Cardiac muscle cell (in vitro differentiated cells and primary cell): ENCODE data around the gene THBS2. TPM values are rescaled to one million over a fixed set of nuclear protein-coding genes. Genes with fewer than 3 reads are reported as not detected.

Experiments used
- DNase-seq, 2 donors: peaks; one replicate each; pipeline versions ENCODE4 v3.0.0 to v3.0.0-alpha.2; 2010 to 2017; ENCODE audit warnings: low read depth in 1 of 2, low spot score in 1 of 2
- H3K27ac ChIP-seq: fragments of 200-600 bp; sonication (generic); 2 replicates; pipeline ENCODE4 v1.5.1; 2016
- H3K27me3 ChIP-seq: fragments of 200-600 bp; sonication (generic); 2 replicates; pipeline ENCODE4 v1.6.0; 2016; ENCODE audit warnings: control low read depth
- H3K36me3 ChIP-seq: fragments of 200-600 bp; sonication (generic); 2 replicates; pipeline ENCODE4 v1.5.1; 2016; ENCODE audit warnings: control low read depth
- H3K4me1 ChIP-seq: fragments of 200-600 bp; sonication (generic); 2 replicates; pipeline ENCODE4 v1.8.1; 2017; ENCODE audit warnings: low read depth, mild to moderate bottlenecking, mixed run types
- H3K4me3 ChIP-seq: fragments of 200-600 bp; sonication (generic); 2 replicates; pipeline ENCODE4 v1.5.1; 2016; ENCODE audit warnings: mild to moderate bottlenecking
- H3K9me3 ChIP-seq: fragments of 200-600 bp; sonication (generic); 2 replicates; pipeline ENCODE4 v1.5.1; 2017; ENCODE audit warnings: low read depth, mild to moderate bottlenecking, control low read depth
- polyA plus RNA-seq: library from polyadenylated mRNA; unstranded; fragments of >200 nt; fragmentation: Nextera tagmentation; extraction: Ambion mirVana; gene quantifications from 2 replicates; pipeline ENCODE4 v1.2.1, GENCODE V29; 2016
- total RNA-seq: library from RNA; depleted of rRNA; stranded (reverse); fragments of >200 nt; gene quantifications from 2 replicates; pipeline ENCODE4 v1.2.3, GENCODE V29; 2016
- TF ChIP-seq, protein P1 (sequence below): IDR thresholded peaks from 2 replicates; pipeline ENCODE4 v1.5.1; 2012; ENCODE audit warnings: low read depth, mild to moderate bottlenecking, low read length

THBS2 gene
- total and polyA plus RNA-seq, 2 experiments from 2014 or later = 0.06 to 0.10 TPM

- Histone ChIP-seq H3K27ac (no peak overlapping the region), H3K36me3 (no peaks in the 10 kb centered on the region), H3K27me3 (peaks cover 62% of the 10 kb centered on the region), H3K4me1 (peaks cover 10% of the 10 kb centered on the region), H3K4me3 (no peak overlapping the region), H3K9me3 (no peaks in the 10 kb centered on the region)
- TF ChIP-seq, protein P1, sequence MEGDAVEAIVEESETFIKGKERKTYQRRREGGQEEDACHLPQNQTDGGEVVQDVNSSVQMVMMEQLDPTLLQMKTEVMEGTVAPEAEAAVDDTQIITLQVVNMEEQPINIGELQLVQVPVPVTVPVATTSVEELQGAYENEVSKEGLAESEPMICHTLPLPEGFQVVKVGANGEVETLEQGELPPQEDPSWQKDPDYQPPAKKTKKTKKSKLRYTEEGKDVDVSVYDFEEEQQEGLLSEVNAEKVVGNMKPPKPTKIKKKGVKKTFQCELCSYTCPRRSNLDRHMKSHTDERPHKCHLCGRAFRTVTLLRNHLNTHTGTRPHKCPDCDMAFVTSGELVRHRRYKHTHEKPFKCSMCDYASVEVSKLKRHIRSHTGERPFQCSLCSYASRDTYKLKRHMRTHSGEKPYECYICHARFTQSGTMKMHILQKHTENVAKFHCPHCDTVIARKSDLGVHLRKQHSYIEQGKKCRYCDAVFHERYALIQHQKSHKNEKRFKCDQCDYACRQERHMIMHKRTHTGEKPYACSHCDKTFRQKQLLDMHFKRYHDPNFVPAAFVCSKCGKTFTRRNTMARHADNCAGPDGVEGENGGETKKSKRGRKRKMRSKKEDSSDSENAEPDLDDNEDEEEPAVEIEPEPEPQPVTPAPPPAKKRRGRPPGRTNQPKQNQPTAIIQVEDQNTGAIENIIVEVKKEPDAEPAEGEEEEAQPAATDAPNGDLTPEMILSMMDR = no peak
- no peak for DNase-seq
Measured at GRCh38 chr6:169251822-169252504, 1.7 kb downstream of the THBS2 start.

DNA sequence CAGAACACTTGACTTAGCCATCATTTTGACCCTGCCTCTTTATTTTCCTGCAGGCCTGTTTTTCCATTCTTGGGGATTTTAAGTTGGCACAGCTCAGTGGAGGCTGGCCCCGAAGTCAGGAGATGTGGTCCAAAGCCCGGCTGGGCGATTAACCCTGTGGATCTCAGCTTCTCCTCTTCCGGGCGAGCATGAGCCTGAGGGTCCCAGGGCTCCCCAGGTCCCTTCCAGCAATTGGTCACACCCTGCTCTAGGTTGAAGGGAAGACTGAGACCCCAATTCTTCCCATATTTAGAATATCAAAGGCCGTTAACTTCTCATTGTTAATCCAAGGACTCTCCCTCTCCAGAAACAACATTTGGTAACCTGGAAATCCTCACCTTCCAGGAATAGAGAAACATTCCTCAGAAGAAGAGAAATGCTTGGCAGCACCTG is 2.3 kb downstream of the THBS2 start:
- H3K27me3 ChIP-seq = peaks cover 60% of the 10 kb centered on the region
- no peak for DNase-seq
- peaks cover 10% of the 10 kb centered on the region for H3K4me1 ChIP-seq
- TF ChIP-seq, protein P1 = no peak
- H3K27ac ChIP-seq = no peak overlapping the region
- H3K9me3 ChIP-seq = no peaks in the 10 kb centered on the region
- H3K36me3 ChIP-seq = no peaks in the 10 kb centered on the region
- H3K4me3 ChIP-seq = no peak overlapping the region

- TF ChIP-seq, protein P1 = no peak
- no peak overlapping the region for H3K27ac ChIP-seq
- H3K36me3 ChIP-seq = no peaks in the 10 kb centered on the region
- H3K4me1 ChIP-seq = peaks cover 10% of the 10 kb centered on the region
- no peaks in the 10 kb centered on the region for H3K9me3 ChIP-seq
- DNase-seq = peak in 1 of 2 donors; percentile 86
- H3K4me3 ChIP-seq = no peak overlapping the region
- peaks cover 53% of the 10 kb centered on the region for H3K27me3 ChIP-seq
Measured at GRCh38 chr6:169250660-169251059, 3.0 kb downstream of the THBS2 start.

GRCh38 chr6:169249057-169249456 is 4.6 kb downstream of the THBS2 start:
- Histone ChIP-seq H3K36me3 (no peaks in the 10 kb centered on the region), H3K27ac (no peak overlapping the region), H3K4me1 (peaks cover 10% of the 10 kb centered on the region), H3K9me3 (no peaks in the 10 kb centered on the region), H3K27me3 (peaks cover 37% of the 10 kb centered on the region), H3K4me3 (no peak overlapping the region)
- TF ChIP-seq, protein P1 = no peak
- no peak for DNase-seq

DNA sequence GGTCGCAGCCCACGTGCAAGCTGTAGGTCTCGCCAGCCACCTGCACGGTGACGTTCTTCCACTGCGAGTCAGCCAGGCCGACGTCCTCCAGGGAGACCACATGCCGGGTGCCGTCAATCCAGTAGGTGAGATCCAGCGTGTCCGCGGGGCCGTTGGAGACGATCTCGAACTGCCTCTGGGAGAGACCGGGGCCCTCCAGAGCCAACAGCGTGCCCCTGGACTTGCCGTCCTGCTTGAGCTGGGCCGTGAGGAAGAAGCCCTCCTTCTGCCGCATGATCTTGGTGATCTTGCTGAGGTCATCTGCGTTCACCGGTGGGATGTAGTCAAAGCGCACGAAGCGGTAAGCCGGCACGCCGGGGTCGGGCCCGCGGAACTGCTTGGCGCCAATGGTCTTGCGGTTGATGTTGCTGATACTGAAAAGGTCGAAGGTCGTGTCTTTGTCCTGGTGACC is 5.1 kb downstream of the THBS2 start:
- H3K4me3 ChIP-seq = no peak overlapping the region
- no peaks in the 10 kb centered on the region for H3K36me3 ChIP-seq
- no peaks in the 10 kb centered on the region for H3K9me3 ChIP-seq
- H3K27ac ChIP-seq = no peak overlapping the region
- DNase-seq = no peak
- peaks cover 32% of the 10 kb centered on the region for H3K27me3 ChIP-seq
- TF ChIP-seq, protein P1 = no peak
- H3K4me1 ChIP-seq = peaks cover 7% of the 10 kb centered on the region
